ENCODE measurements around the gene LSR. TPM values are rescaled to one million over a fixed set of nuclear protein-coding genes. Genes with fewer than 3 reads are reported as not detected.

The LSR gene
- total and polyA plus RNA-seq, 2 donors = 5.7 to 20.1 TPM

DNA sequence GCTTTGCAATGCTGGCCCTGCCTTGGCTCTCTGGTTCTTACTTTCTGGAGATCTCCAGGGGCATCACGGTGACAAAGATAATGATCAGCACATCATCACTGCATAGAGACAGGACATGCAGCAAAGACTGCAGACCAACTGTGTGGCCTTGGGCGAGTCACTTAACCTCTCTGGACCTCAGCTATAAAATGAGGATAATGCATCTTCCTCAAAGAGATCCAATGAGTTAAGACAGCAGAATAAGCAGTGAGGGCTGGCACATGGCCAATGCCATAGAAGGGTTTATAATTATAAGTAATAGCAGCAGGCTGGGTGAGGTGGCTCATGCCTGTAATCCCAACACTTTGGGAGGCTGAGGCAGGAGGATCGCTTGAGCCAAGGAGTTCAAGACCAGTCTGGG lies 45.5 kb downstream of the LSR start:
- H3K4me3 ChIP-seq (ENCODE audit: low read length in 2 of 2) = no peak overlapping the region
- peaks cover 0 to 10% of the 10 kb centered on the region in 2 donors for H3K4me1 ChIP-seq (ENCODE audit: control insufficient read depth in 2 of 2, insufficient read depth in 2 of 2, low read length in 2 of 2)
- DNase-seq (ENCODE audit: low read depth in 6 of 9, low spot score in 9 of 9) = no peak
- peaks cover 0 to 19% of the 10 kb centered on the region in 2 donors for H3K27me3 ChIP-seq (ENCODE audit: control insufficient read depth in 2 of 2, insufficient read depth in 1 of 2, low read length in 1 of 2)
- H3K36me3 ChIP-seq (ENCODE audit: control insufficient read depth in 2 of 2, insufficient read depth in 2 of 2, low read length in 1 of 2) = no peaks in the 10 kb centered on the region
- no peak overlapping the region for H3K27ac ChIP-seq (ENCODE audit: low read depth in 1 of 2, low read length in 1 of 2)
- H3K9me3 ChIP-seq (ENCODE audit: control insufficient read depth in 2 of 2, insufficient read depth in 1 of 2, low read length in 1 of 2) = no peaks in the 10 kb centered on the region
- WGBS = 78% methylated on average over 3 of the region's 3 CpGs

- WGBS = 44% methylated on average over 25 of the region's 25 CpGs
- peaks cover 0 to 19% of the 10 kb centered on the region in 2 donors for H3K27me3 ChIP-seq (ENCODE audit: control insufficient read depth in 2 of 2, insufficient read depth in 1 of 2, low read length in 1 of 2)
- no peak overlapping the region for H3K4me3 ChIP-seq (ENCODE audit: low read length in 2 of 2)
- DNase-seq (ENCODE audit: low read depth in 6 of 9, low spot score in 9 of 9) = no peak
- H3K27ac ChIP-seq (ENCODE audit: low read depth in 1 of 2, low read length in 1 of 2) = no peak overlapping the region
- H3K4me1 ChIP-seq (ENCODE audit: control insufficient read depth in 2 of 2, insufficient read depth in 2 of 2, low read length in 2 of 2) = peaks cover 0 to 10% of the 10 kb centered on the region in 2 donors
- H3K9me3 ChIP-seq (ENCODE audit: control insufficient read depth in 2 of 2, insufficient read depth in 1 of 2, low read length in 1 of 2) = no peaks in the 10 kb centered on the region
- H3K36me3 ChIP-seq (ENCODE audit: control insufficient read depth in 2 of 2, insufficient read depth in 2 of 2, low read length in 1 of 2) = no peaks in the 10 kb centered on the region
Observed at GRCh38 chr19:35294859-35295791, 46.3 kb downstream of the LSR start.

DNA sequence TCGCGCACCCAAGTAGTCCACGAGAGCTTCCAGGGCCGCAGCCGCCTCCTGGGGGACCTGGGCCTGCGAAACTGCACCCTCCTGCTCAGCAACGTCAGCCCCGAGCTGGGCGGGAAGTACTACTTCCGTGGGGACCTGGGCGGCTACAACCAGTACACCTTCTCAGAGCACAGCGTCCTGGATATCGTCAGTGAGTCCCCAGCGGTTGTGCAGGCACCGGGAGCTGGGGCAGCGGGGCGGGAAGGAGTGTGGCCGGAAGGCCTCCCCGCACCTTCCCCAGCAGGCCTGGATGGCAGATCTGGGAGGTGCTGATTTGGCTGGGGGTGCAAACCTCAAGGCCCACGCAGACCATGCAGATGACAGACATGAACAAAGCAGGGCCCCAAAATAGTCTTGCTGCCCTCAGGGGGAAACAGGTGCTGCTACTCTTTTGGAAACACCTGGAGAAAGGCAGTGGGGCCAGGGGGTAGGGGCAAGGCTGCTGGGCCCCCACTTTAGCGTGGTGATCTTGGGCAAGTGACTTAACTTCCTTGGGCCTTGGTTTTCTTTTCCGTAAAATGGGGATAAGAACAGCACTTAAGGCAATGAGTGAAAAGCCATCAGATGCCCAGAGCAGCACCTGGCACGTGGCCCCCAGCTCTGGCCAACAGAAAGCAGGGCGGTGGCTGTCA lies 47.1 kb downstream of the LSR start:
- H3K27ac ChIP-seq (ENCODE audit: low read depth in 1 of 2, low read length in 1 of 2) = no peak overlapping the region
- DNase-seq (ENCODE audit: low read depth in 6 of 9, low spot score in 9 of 9) = peak in 4 of 9 donors; percentile 10 to 46 (median 28)
- peaks cover 0 to 17% of the 10 kb centered on the region in 2 donors for H3K27me3 ChIP-seq (ENCODE audit: control insufficient read depth in 2 of 2, insufficient read depth in 1 of 2, low read length in 1 of 2)
- H3K4me1 ChIP-seq (ENCODE audit: control insufficient read depth in 2 of 2, insufficient read depth in 2 of 2, low read length in 2 of 2) = peaks cover 0 to 10% of the 10 kb centered on the region in 2 donors
- H3K9me3 ChIP-seq (ENCODE audit: control insufficient read depth in 2 of 2, insufficient read depth in 1 of 2, low read length in 1 of 2) = no peaks in the 10 kb centered on the region
- H3K36me3 ChIP-seq (ENCODE audit: control insufficient read depth in 2 of 2, insufficient read depth in 2 of 2, low read length in 1 of 2) = no peaks in the 10 kb centered on the region
- WGBS = 6% methylated on average over 24 of the region's 24 CpGs
- no peak overlapping the region for H3K4me3 ChIP-seq (ENCODE audit: low read length in 2 of 2)

DNA sequence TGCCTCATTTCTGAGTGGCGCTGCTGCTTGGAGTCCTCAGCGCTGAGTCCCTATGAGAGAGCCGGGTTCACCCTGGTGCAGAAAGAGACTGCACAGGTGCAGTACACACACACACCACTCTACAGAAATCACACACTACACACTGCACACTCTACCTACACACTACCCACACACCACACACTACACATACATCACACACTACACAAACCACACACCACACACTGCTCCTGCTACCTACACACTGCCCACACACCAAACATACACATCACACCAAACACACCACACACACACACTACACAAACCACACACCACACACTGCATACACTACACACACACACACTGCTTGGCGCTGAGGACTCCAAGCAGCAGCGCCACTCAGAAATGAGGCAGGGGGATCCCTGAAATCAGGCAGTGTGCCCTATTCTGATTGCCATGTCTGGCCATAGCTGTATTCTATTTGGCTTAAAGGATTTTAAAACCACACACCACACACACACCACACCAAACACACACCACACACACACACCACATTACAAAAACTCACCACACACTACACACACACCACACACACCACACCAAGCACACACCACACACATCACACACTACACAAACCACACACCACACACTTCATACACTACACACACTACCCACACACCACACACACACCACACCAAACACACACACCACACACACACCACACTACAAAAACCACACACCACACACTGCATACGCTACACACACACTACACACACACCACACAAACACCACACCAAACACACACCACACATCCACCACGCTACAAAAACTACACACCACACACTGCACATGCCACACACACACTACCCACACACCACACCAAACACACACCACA lies 48.1 kb downstream of the LSR start:
- peaks cover 0 to 10% of the 10 kb centered on the region in 2 donors for H3K4me1 ChIP-seq (ENCODE audit: control insufficient read depth in 2 of 2, insufficient read depth in 2 of 2, low read length in 2 of 2)
- no peak for DNase-seq (ENCODE audit: low read depth in 6 of 9, low spot score in 9 of 9)
- peaks cover 0 to 17% of the 10 kb centered on the region in 2 donors for H3K27me3 ChIP-seq (ENCODE audit: control insufficient read depth in 2 of 2, insufficient read depth in 1 of 2, low read length in 1 of 2)
- no peaks in the 10 kb centered on the region for H3K36me3 ChIP-seq (ENCODE audit: control insufficient read depth in 2 of 2, insufficient read depth in 2 of 2, low read length in 1 of 2)
- no peaks in the 10 kb centered on the region for H3K9me3 ChIP-seq (ENCODE audit: control insufficient read depth in 2 of 2, insufficient read depth in 1 of 2, low read length in 1 of 2)
- no peak overlapping the region for H3K27ac ChIP-seq (ENCODE audit: low read depth in 1 of 2, low read length in 1 of 2)
- 83% methylated on average over 7 of the region's 7 CpGs for WGBS
- H3K4me3 ChIP-seq (ENCODE audit: low read length in 2 of 2) = no peak overlapping the region

- Histone ChIP-seq H3K4me1 (ENCODE audit: control insufficient read depth in 2 of 2, insufficient read depth in 2 of 2, low read length in 2 of 2) (peaks cover 0 to 10% of the 10 kb centered on the region in 2 donors), H3K4me3 (ENCODE audit: low read length in 2 of 2) (no peak overlapping the region), H3K27me3 (ENCODE audit: control insufficient read depth in 2 of 2, insufficient read depth in 1 of 2, low read length in 1 of 2) (peaks cover 0 to 17% of the 10 kb centered on the region in 2 donors), H3K36me3 (ENCODE audit: control insufficient read depth in 2 of 2, insufficient read depth in 2 of 2, low read length in 1 of 2) (no peaks in the 10 kb centered on the region), H3K9me3 (ENCODE audit: control insufficient read depth in 2 of 2, insufficient read depth in 1 of 2, low read length in 1 of 2) (no peaks in the 10 kb centered on the region), H3K27ac (ENCODE audit: low read depth in 1 of 2, low read length in 1 of 2) (no peak overlapping the region)
- WGBS = 96% methylated on average over 3 of the region's 3 CpGs
- DNase-seq (ENCODE audit: low read depth in 6 of 9, low spot score in 9 of 9) = no peak
Observed at GRCh38 chr19:35297515-35297848, 48.7 kb downstream of the LSR start.

DNA sequence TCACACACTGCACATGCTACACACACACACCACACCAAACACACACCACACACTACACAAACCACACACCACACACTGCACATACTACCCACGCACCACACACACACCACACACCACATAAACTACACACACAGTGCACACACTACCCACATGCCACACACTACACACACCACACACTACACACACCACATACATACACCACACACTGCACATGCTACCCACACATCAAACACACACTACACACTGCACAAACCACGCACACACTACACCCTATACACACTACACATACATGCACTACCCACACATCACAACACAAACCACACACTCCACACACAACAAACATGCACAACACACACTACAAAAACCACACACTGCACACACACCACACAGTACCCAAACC lies 49.1 kb downstream of the LSR start:
- no peak overlapping the region for H3K27ac ChIP-seq (ENCODE audit: low read depth in 1 of 2, low read length in 1 of 2)
- no peaks in the 10 kb centered on the region for H3K9me3 ChIP-seq (ENCODE audit: control insufficient read depth in 2 of 2, insufficient read depth in 1 of 2, low read length in 1 of 2)
- peaks cover 0 to 10% of the 10 kb centered on the region in 2 donors for H3K4me1 ChIP-seq (ENCODE audit: control insufficient read depth in 2 of 2, insufficient read depth in 2 of 2, low read length in 2 of 2)
- H3K36me3 ChIP-seq (ENCODE audit: control insufficient read depth in 2 of 2, insufficient read depth in 2 of 2, low read length in 1 of 2) = no peaks in the 10 kb centered on the region
- DNase-seq (ENCODE audit: low read depth in 6 of 9, low spot score in 9 of 9) = no peak
- H3K27me3 ChIP-seq (ENCODE audit: control insufficient read depth in 2 of 2, insufficient read depth in 1 of 2, low read length in 1 of 2) = peaks cover 0 to 17% of the 10 kb centered on the region in 2 donors
- no peak overlapping the region for H3K4me3 ChIP-seq (ENCODE audit: low read length in 2 of 2)
- WGBS = over 99% methylated on average over 2 of the region's 2 CpGs

DNA sequence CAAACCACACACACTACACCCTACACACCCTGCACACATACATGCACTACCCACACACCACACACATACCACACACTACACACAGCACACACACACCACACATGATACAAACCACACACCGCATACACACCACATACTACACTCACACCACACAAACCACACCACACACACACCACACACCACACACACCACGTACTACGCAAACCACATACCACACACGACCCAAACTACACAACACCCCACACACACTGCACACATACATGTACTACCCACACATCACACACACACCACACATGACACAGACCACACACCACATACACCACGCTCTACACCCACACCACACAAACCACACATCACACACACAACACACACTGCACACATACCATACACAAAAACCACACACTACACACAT lies 49.8 kb downstream of the LSR start:
- no peaks in the 10 kb centered on the region for H3K36me3 ChIP-seq (ENCODE audit: control insufficient read depth in 2 of 2, insufficient read depth in 2 of 2, low read length in 1 of 2)
- WGBS = 93% methylated on average over 5 of the region's 5 CpGs
- H3K4me1 ChIP-seq (ENCODE audit: control insufficient read depth in 2 of 2, insufficient read depth in 2 of 2, low read length in 2 of 2) = peaks cover 0 to 10% of the 10 kb centered on the region in 2 donors
- H3K9me3 ChIP-seq (ENCODE audit: control insufficient read depth in 2 of 2, insufficient read depth in 1 of 2, low read length in 1 of 2) = no peaks in the 10 kb centered on the region
- peaks cover 0 to 17% of the 10 kb centered on the region in 2 donors for H3K27me3 ChIP-seq (ENCODE audit: control insufficient read depth in 2 of 2, insufficient read depth in 1 of 2, low read length in 1 of 2)
- DNase-seq (ENCODE audit: low read depth in 6 of 9, low spot score in 9 of 9) = no peak
- H3K4me3 ChIP-seq (ENCODE audit: low read length in 2 of 2) = no peak overlapping the region
- no peak overlapping the region for H3K27ac ChIP-seq (ENCODE audit: low read depth in 1 of 2, low read length in 1 of 2)

DNA sequence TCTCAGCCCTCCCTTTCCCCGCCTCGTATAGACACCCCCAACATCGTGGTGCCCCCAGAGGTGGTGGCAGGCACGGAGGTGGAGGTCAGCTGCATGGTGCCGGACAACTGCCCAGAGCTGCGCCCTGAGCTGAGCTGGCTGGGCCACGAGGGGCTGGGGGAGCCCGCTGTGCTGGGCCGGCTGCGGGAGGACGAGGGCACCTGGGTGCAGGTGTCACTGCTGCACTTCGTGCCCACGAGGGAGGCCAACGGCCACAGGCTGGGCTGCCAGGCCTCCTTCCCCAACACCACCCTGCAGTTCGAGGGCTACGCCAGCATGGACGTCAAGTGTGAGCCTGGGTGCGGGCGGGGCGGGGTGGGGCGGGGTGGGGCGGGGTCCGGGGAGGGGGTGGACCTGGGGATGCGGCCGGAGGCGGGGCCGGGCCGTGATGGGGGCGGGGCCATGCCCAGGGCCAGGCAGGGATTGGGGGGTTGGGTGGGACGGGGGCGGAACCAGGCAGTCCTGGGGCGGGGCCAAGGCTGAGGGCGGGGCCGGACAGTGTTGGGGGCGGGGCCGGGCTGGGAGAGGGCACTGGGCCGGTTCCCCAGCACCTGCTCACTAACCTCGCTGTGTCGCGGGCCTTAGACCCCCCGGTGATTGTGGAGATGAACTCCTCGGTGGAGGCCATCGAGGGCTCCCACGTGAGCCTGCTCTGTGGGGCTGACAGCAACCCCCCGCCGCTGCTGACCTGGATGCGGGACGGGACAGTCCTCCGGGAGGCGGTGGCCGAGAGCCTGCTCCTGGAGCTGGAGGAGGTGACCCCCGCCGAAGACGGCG lies 50.9 kb downstream of the LSR start:
- Histone ChIP-seq H3K36me3 (ENCODE audit: control insufficient read depth in 2 of 2, insufficient read depth in 2 of 2, low read length in 1 of 2) (no peaks in the 10 kb centered on the region), H3K27ac (ENCODE audit: low read depth in 1 of 2, low read length in 1 of 2) (no peak overlapping the region), H3K27me3 (ENCODE audit: control insufficient read depth in 2 of 2, insufficient read depth in 1 of 2, low read length in 1 of 2) (peaks cover 0 to 16% of the 10 kb centered on the region in 2 donors), H3K9me3 (ENCODE audit: control insufficient read depth in 2 of 2, insufficient read depth in 1 of 2, low read length in 1 of 2) (no peaks in the 10 kb centered on the region), H3K4me3 (ENCODE audit: low read length in 2 of 2) (no peak overlapping the region), H3K4me1 (ENCODE audit: control insufficient read depth in 2 of 2, insufficient read depth in 2 of 2, low read length in 2 of 2) (peaks cover 0 to 10% of the 10 kb centered on the region in 2 donors)
- 86% methylated on average over 55 of the region's 55 CpGs for WGBS
- no peak for DNase-seq (ENCODE audit: low read depth in 6 of 9, low spot score in 9 of 9)
